Liver (tissue), 9 donors: ENCODE results near the gene USP40. TPM values are rescaled to one million over a fixed set of nuclear protein-coding genes. Genes with fewer than 3 reads are reported as not detected.

Experiments
- DNase-seq: peaks from one replicate; pipeline ENCODE4 v3.0.0-alpha.2; 2017; ENCODE audit warnings: low spot score
- H3K27ac ChIP-seq, 2 donors: one replicate each; pipeline ENCODE4 v1.7.0; 2013; ENCODE audit warnings: inconsistent platforms in 2 of 2, low read length in 2 of 2, control low read depth in 1 of 2, low read depth in 1 of 2, mild to moderate bottlenecking in 1 of 2
- H3K27me3 ChIP-seq, 4 donors: one replicate each; pipeline versions ENCODE4 v1.6.1 to v1.7.0; 2013; ENCODE audit warnings: low read length in 3 of 4, inconsistent platforms in 1 of 4, mild to moderate bottlenecking in 1 of 4, moderate library complexity in 1 of 4; ENCODE audit not compliant: control insufficient read depth in 4 of 4, insufficient read depth in 4 of 4
- H3K36me3 ChIP-seq, 4 donors: one replicate each; pipeline versions ENCODE4 v1.6.1 to v1.7.0; 2013; ENCODE audit warnings: low read length in 3 of 4, mild to moderate bottlenecking in 3 of 4, low read depth in 1 of 4, moderate library complexity in 1 of 4; ENCODE audit not compliant: control insufficient read depth in 4 of 4, insufficient read depth in 3 of 4
- H3K4me1 ChIP-seq, 4 donors: one replicate each; pipeline versions ENCODE4 v1.6.1 to v1.7.0; 2013; ENCODE audit warnings: low read length in 3 of 4, mild to moderate bottlenecking in 3 of 4, moderate library complexity in 1 of 4; ENCODE audit not compliant: control insufficient read depth in 4 of 4, insufficient read depth in 4 of 4
- H3K4me3 ChIP-seq, 3 donors: one replicate each; pipeline versions ENCODE4 v1.6.1 to v1.7.0; 2013; ENCODE audit warnings: low read length in 3 of 3, control low read depth in 1 of 3, low read depth in 1 of 3, mild to moderate bottlenecking in 1 of 3
- H3K9ac ChIP-seq, 2 donors: one replicate each; pipeline ENCODE4 v1.7.0; 2013; ENCODE audit warnings: low read length in 2 of 2, mild to moderate bottlenecking in 2 of 2, moderate library complexity in 2 of 2, control low read depth in 1 of 2, low read depth in 1 of 2
- H3K9me3 ChIP-seq, 4 donors: one replicate each; pipeline versions ENCODE4 v1.6.1 to v1.7.0; 2013; ENCODE audit warnings: low read length in 3 of 4; ENCODE audit not compliant: control insufficient read depth in 4 of 4
- ATF3 ChIP-seq: IDR thresholded peaks from 2 replicates; pipeline ENCODE4 v1.6.1; 2016; ENCODE audit warnings: antibody characterized with exemption
- EGR1 ChIP-seq, 2 donors: IDR thresholded peaks; 2 replicates each; pipeline ENCODE4 v1.6.1; 2016 to 2018; ENCODE audit warnings: antibody characterized with exemption in 2 of 2, low read depth in 2 of 2
- FOXA1 ChIP-seq: IDR thresholded peaks from 2 replicates; pipeline ENCODE4 v1.6.1; 2016; ENCODE audit warnings: antibody characterized with exemption
- FOXA2 ChIP-seq: IDR thresholded peaks from 2 replicates; pipeline ENCODE4 v1.6.1; 2016; ENCODE audit warnings: antibody characterized with exemption
- HNF4A ChIP-seq, 2 donors: conservative IDR thresholded peaks; 2 replicates each; pipeline ENCODE4 v1.6.1; 2016; ENCODE audit warnings: antibody characterized with exemption in 2 of 2, mild to moderate bottlenecking in 2 of 2
- HNF4G ChIP-seq: IDR thresholded peaks from 2 replicates; pipeline ENCODE4 v1.6.1; 2016; ENCODE audit warnings: antibody characterized with exemption
- SP1 ChIP-seq: IDR thresholded peaks from 2 replicates; pipeline ENCODE4 v1.6.1; 2018; ENCODE audit warnings: antibody characterized with exemption, mild to moderate bottlenecking
- WGBS: extraction: QIAGEN DNeasy Blood & Tissue Kit; methylation state at CpG from one replicate; pipeline ENCODE4 v1.1.7; 2013; 5-methylcytosine and 5-hydroxymethylcytosine counted together
- polyA plus RNA-seq, 2 donors: library from polyadenylated mRNA; stranded (reverse) in 1 of 2; unstranded in 1 of 2; fragments of 200-250 nt in 1 of 2; fragments of >200 nt in 1 of 2; fragmentation: Nextera tagmentation in 1 of 2; extraction: Ambion mirVana in 1 of 2; gene quantifications; one replicate each; pipeline versions ENCODE4 v1.2.1 to v1.2.3, GENCODE V29; 2013 to 2015
- total RNA-seq, 2 donors: library from RNA; depleted of rRNA; stranded (reverse); fragments of >200 nt; gene quantifications; one replicate each; pipeline ENCODE4 v1.2.3, GENCODE V29; 2014
- TF ChIP-seq, protein P1 (sequence below): fragments of 150-350 bp; IDR thresholded peaks from 2 replicates; pipeline ENCODE4 v1.5.1; 2017; ENCODE audit warnings: improper control_type of control experiment, low read depth, low read length; ENCODE audit not compliant: missing input control
- TF ChIP-seq, protein P2 (sequence below): IDR thresholded peaks from 2 replicates; pipeline ENCODE4 v1.6.1; 2016; ENCODE audit warnings: antibody characterized with exemption
- donor health status: healthy.
- donor health status: healthy.
- donor health status: healthy.
- donor health status: healthy.
- donor health status: healthy.

The USP40 gene
- total and polyA plus RNA-seq, 4 donors = 12.0 to 29.0 (median 17.1) TPM

- WGBS = 92% methylated on average over 22 of the region's 22 CpGs
- Histone ChIP-seq H3K27ac (no peak overlapping the region), H3K4me3 (no peak overlapping the region), H3K9me3 (no peaks in the 10 kb centered on the region), H3K27me3 (no peaks in the 10 kb centered on the region), H3K36me3 (peaks cover 6 to 75% (median 32%) of the 10 kb centered on the region in 4 donors), H3K4me1 (peaks cover 0 to under 1% (median 0%) of the 10 kb centered on the region in 4 donors), H3K9ac (no peak overlapping the region)
- TF ChIP-seq HNF4G = no peak
- TF ChIP-seq, protein P1, sequence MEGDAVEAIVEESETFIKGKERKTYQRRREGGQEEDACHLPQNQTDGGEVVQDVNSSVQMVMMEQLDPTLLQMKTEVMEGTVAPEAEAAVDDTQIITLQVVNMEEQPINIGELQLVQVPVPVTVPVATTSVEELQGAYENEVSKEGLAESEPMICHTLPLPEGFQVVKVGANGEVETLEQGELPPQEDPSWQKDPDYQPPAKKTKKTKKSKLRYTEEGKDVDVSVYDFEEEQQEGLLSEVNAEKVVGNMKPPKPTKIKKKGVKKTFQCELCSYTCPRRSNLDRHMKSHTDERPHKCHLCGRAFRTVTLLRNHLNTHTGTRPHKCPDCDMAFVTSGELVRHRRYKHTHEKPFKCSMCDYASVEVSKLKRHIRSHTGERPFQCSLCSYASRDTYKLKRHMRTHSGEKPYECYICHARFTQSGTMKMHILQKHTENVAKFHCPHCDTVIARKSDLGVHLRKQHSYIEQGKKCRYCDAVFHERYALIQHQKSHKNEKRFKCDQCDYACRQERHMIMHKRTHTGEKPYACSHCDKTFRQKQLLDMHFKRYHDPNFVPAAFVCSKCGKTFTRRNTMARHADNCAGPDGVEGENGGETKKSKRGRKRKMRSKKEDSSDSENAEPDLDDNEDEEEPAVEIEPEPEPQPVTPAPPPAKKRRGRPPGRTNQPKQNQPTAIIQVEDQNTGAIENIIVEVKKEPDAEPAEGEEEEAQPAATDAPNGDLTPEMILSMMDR = no peak
- TF ChIP-seq EGR1 (IDR thresholded peaks at IDR 0.05; ENCODE audit: low read depth in 2 of 2) = no peak
- TF ChIP-seq, protein P2, sequence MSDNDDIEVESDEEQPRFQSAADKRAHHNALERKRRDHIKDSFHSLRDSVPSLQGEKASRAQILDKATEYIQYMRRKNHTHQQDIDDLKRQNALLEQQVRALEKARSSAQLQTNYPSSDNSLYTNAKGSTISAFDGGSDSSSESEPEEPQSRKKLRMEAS = no peak
- TF ChIP-seq ATF3 = no peak
- DNase-seq = no peak
Measured at GRCh38 chr2:233481368-233482142, 85.0 kb downstream of the USP40 start.

- H3K27ac ChIP-seq = no peak overlapping the region
- H3K9me3 ChIP-seq = no peaks in the 10 kb centered on the region
- WGBS = 92% methylated on average over 21 of the region's 21 CpGs
- no peak for TF ChIP-seq SP1
- TF ChIP-seq FOXA2 = no peak
- TF ChIP-seq EGR1 (IDR thresholded peaks at IDR 0.05; ENCODE audit: low read depth in 2 of 2) = no peak
- TF ChIP-seq ATF3 = no peak
- peaks cover 6 to 81% (median 33%) of the 10 kb centered on the region in 4 donors for H3K36me3 ChIP-seq
- no peaks in the 10 kb centered on the region for H3K27me3 ChIP-seq
- no peak for DNase-seq
- H3K4me3 ChIP-seq = no peak overlapping the region
- no peak overlapping the region for H3K9ac ChIP-seq
- H3K4me1 ChIP-seq = no peaks in the 10 kb centered on the region
Measured at GRCh38 chr2:233480490-233481202, 85.9 kb downstream of the USP40 start.

GRCh38 chr2:233479616-233480489, 86.7 kb downstream of the USP40 start:
- Histone ChIP-seq H3K27me3 (no peaks in the 10 kb centered on the region), H3K4me3 (no peak overlapping the region), H3K36me3 (peaks cover 4 to 76% (median 30%) of the 10 kb centered on the region in 4 donors), H3K9ac (no peak overlapping the region), H3K27ac (no peak overlapping the region), H3K4me1 (no peaks in the 10 kb centered on the region), H3K9me3 (no peaks in the 10 kb centered on the region)
- TF ChIP-seq FOXA1 (no peak), EGR1 (IDR thresholded peaks at IDR 0.05; ENCODE audit: low read depth in 2 of 2) (no peak), SP1 (no peak), HNF4A (conservative IDR thresholded peaks at IDR 0.05) (no peak)
- 95% methylated on average over 27 of the region's 27 CpGs for WGBS
- DNase-seq = no peak
